Stimulated activated memory B cell treated with anti-CD40 and anti-IgM and Interleukin-4, amounts not matched to agents 10 μg/mL and 1 μg/mL and 100 μg/mL, for 72 hours (primary cell): ENCODE results near the gene IL17REL.
A peak's percentile ranks its signal among the peaks of the same experiment; 100 is the strongest.
"Not testable (repeated sequence)": the region's sequence is repeated elsewhere in the genome, so short reads cannot be mapped to it uniquely, and the experiment has no call there.

Source experiments
- ATAC-seq: fragments of 150-1000 bp; cut with Tn5 transposase; 2 replicates; pipeline ENCODE4 v1.10.0; 2021
- H3K27ac Mint-ChIP-seq: one replicate; pipeline ENCODE4 v1.8.0; 2022; ENCODE audit warnings: mild to moderate bottlenecking, mixed read lengths
- H3K27me3 Mint-ChIP-seq: one replicate; pipeline ENCODE4 v1.8.0; 2022; ENCODE audit warnings: mixed read lengths
- H3K36me3 Mint-ChIP-seq: one replicate; pipeline ENCODE4 v1.8.0; 2022; ENCODE audit warnings: mixed read lengths
- H3K4me1 Mint-ChIP-seq: one replicate; pipeline ENCODE4 v1.8.0; 2022; ENCODE audit warnings: mixed read lengths
- H3K4me3 Mint-ChIP-seq: one replicate; pipeline ENCODE4 v1.8.0; 2022; ENCODE audit warnings: mild to moderate bottlenecking, moderate library complexity, mixed read lengths
- H3K9me3 Mint-ChIP-seq: one replicate; pipeline ENCODE4 v1.8.0; 2022; ENCODE audit warnings: mixed read lengths

The IL17REL gene

DNA sequence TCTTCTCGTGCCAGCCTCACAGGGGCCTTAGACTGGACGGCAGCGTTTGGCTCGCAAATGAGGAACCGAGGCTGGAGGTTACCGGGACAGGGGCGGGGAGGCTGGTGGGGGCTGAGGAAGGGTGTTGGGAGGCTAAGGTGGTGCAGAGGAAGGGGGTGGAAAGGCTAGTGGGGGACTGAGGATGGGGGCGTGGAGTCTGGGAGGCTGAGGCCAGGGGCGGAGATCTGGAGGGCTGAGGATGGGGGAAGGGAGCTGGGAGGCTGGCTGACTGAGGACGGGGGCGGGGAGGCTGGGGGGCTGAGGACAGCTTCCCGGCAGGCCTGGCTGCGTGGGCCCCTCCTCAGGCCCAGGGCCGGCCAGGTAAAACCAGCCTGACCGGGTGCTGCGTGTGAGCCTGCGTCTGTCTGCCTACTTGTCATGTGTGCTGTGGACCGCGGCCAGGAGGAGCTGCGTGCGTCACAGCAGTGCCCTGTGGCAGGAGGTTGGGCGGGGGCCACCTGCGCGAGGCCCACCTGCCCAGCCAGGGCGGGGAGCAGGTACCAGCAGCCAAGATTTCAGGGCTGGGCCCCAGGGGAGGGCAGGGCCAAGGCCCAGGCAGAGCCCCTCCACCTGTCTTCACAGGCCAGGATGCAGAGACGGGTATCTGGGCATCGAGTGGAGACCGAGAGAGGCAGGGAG is 61.4 kb downstream of the IL17REL start:
- H3K4me3 Mint-ChIP-seq = no peak overlapping the region
- peak; percentile 67 for ATAC-seq
- H3K27ac Mint-ChIP-seq = peak overlapping the region; percentile 90
- H3K36me3 Mint-ChIP-seq = no peaks in the 10 kb centered on the region
- H3K9me3 Mint-ChIP-seq = no peaks in the 10 kb centered on the region
- H3K4me1 Mint-ChIP-seq = peaks cover 28% of the 10 kb centered on the region
- H3K27me3 Mint-ChIP-seq = no peaks in the 10 kb centered on the region

DNA sequence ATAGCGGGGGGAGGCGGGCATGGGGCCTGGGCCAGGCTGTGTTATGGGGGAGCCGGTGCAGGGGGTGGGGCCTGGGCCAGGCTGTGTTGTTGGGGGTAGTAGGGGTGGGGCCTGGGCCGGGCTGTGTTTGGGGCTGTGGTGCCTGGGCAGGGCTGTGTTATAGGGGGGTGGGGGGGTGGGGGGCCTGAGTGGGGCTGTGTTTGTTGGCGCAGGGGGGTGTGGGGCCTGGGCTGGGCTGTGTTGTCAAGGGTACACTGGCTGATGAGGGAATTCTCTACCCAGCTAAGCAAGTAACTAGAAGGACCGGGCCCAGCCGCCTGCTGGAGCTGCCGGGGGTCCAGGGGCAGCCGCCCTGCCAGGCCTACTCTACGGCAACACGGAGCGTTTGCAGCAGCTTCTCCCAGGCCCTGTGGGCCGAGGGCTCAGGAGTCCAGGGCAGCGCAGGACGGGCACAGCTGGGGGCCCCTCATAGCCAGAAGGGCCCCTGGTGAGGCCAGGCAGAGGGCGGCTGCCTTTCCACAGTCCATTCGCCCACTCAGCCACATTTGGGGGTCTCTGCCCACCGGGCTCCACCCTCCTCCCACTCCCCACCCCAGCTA is 62.1 kb downstream of the IL17REL start:
- Mint-ChIP-seq H3K4me3 (no peak overlapping the region), H3K27ac (peak overlapping the region; percentile 90), H3K36me3 (no peaks in the 10 kb centered on the region), H3K4me1 (peaks cover 28% of the 10 kb centered on the region), H3K27me3 (no peaks in the 10 kb centered on the region), H3K9me3 (no peaks in the 10 kb centered on the region)
- peak; percentile 25 for ATAC-seq

DNA sequence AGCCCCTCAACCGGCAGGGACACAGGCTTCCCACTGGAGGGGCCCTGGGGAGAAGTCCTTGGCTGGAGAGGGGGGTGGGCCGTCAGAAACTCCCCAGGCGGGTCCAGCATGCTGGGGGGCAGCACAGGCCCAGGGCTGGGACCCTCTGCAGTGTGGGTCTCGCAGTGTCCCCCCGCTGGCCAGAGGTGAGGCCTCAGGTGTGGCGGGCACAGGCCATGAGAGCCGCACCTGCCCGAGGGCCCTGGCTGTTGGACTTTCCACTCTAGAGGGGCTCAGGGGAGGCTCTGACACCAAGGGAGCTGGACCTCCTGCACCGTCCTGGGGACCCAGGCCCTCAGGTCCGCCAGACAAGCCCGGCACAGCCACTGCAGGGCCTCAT is 62.7 kb downstream of the IL17REL start:
- no peaks in the 10 kb centered on the region for H3K36me3 Mint-ChIP-seq
- no peak overlapping the region for H3K4me3 Mint-ChIP-seq
- H3K27ac Mint-ChIP-seq = peak overlapping the region; percentile 90
- no peaks in the 10 kb centered on the region for H3K9me3 Mint-ChIP-seq
- no peak for ATAC-seq
- H3K4me1 Mint-ChIP-seq = peaks cover 28% of the 10 kb centered on the region
- no peaks in the 10 kb centered on the region for H3K27me3 Mint-ChIP-seq

DNA sequence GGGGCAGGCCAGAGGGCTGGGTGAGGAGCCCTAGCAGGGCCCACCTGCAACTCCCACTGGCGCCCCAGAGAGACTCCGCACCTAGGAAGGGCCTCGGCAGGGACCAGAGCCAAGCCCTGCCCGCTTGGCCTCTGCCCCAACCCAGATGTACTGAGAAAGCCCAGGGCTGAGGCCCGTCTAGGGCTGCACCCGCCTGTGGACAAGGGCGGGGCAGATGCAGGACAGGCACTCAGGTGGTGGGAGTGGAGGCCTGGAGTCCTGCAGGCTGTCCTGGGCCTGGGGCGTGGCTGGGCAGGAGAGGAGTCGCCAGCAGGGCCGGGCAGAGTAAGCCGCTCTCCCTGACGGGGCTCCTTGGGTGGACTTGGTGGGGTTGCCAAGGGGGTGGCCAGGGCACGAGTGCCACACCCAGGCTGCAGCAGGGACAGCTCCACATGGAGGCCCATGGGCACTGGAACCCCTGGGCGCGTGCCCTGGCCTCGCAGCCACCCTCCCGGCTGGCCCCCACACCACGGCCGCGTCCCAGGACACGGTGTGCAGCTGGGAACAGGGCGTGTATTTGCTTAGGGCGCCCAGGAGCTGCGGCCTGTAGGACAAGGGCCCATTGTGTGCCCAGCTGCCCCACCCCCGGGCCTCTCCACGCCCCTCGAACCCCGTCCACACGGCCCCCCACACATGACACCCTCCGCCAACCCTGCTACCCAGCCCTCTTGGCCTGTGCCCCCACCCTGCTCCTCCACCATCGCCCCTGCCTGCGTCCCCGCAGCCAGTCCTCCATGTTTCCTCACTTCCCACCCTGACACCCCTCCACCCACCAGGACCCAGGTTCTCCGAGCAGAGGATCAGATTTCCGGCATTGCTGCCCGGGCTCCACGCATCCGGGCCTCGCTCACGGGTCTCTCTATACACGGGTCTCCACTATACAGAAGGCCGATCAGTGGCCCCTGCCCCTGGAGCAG is 63.3 kb downstream of the IL17REL start:
- no peaks in the 10 kb centered on the region for H3K27me3 Mint-ChIP-seq
- H3K36me3 Mint-ChIP-seq = no peaks in the 10 kb centered on the region
- H3K4me3 Mint-ChIP-seq = no peak overlapping the region
- ATAC-seq = no peak
- H3K9me3 Mint-ChIP-seq = no peaks in the 10 kb centered on the region
- H3K27ac Mint-ChIP-seq = peak overlapping the region; percentile 90
- peaks cover 28% of the 10 kb centered on the region for H3K4me1 Mint-ChIP-seq

DNA sequence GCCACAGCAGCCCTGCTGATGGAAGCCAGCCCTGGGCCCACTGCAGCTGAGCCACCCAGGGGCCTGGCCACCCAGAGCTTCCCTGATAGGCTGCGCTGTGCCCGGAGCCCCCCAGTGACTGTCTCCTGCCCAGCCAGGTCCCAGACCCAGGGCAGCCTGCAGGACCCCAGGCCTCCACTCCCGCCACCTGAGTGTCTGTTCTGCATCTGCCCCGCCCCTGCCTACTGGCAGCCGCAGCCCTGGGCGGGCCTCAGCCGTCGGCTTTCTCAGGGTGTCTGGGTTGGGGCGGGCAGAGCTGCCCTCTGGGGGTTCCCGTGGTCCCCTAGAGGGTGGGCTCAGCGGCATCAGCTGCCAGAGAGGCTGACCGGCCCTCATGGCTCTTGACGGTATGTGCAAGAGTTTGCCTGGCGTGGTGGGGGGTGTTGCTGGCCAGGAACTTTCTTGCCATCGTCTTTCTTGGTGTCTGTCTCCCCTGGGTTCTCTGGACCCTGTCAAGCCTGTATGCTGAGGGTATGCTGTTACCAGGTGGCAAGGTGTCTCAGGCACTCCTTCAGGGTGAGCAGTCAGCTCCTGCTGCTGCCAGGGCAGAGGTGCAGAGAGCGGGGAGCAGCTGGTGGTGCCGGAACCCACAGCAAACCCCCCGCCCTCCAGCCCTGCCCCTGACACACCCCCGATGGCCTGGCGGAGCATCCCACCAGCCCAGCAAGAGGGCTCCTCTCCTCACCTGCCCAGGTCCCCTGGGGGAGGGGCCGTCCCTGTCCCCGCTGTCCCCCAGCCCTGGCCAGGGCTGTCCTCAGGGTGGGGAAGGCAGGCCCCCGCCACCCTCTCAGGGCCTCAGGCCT is 64.2 kb downstream of the IL17REL start:
- Mint-ChIP-seq H3K9me3 (no peaks in the 10 kb centered on the region), H3K4me3 (no peak overlapping the region), H3K4me1 (peaks cover 33% of the 10 kb centered on the region), H3K27ac (peak overlapping the region; percentile 41), H3K27me3 (no peaks in the 10 kb centered on the region), H3K36me3 (no peaks in the 10 kb centered on the region)
- no peak for ATAC-seq

DNA sequence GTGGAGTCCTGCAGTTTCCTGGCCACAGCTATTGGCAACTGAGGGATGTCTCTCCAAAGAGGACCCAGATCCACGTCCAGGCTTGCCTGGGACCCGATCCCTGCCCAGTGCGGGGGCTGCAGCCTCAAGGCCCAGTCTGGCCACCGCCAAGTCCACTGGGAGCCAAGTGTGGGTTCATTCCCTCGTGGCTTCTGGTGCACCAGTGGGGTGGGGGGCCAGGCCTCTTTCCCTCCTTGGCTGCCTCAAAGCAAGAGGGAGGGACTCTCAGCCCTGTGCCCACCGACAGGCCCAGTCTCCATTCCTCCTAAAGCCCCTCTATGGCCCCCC is 65.3 kb downstream of the IL17REL start:
- Mint-ChIP-seq H3K4me3 (no peak overlapping the region), H3K9me3 (no peaks in the 10 kb centered on the region), H3K27ac (no peak overlapping the region), H3K27me3 (no peaks in the 10 kb centered on the region), H3K4me1 (peaks cover 27% of the 10 kb centered on the region), H3K36me3 (no peaks in the 10 kb centered on the region)
- ATAC-seq = no peak

DNA sequence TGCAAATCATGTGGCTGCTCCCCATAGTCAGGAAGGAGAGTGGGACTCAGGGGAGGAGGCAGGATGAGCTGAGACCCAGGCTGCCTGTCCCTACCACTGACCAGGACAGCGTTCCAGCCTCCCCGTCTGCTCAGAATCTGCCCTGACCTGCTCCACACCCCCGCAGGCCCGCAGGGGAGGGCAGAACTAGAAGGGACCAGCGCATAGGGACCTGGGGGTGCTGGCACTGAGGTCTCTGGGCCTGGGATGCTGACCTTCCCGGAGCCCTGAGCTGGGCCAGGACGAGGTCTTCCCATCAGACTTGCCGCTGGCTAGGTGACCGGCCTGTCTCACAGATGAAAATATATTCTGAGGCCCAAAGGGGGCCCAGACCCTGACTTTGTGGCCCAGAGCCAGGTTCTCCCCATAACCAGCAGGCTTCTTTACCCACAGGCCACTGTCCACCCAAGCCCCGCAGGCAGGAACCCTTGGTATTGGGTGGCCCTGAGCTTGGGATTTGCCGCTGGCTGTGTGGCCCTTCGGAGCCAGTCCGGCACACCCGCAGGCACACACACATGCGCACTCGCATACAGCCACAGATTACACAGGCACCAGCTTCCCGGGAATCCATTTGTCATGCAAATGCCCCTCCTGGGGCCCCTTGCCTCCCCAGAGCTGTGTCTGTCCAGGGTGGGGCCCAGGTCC is 65.8 kb downstream of the IL17REL start:
- ATAC-seq = no peak
- Mint-ChIP-seq H3K4me3 (no peak overlapping the region), H3K27ac (peak overlapping the region; percentile 91), H3K4me1 (peaks cover 23% of the 10 kb centered on the region), H3K9me3 (no peaks in the 10 kb centered on the region), H3K27me3 (no peaks in the 10 kb centered on the region), H3K36me3 (no peaks in the 10 kb centered on the region)

DNA sequence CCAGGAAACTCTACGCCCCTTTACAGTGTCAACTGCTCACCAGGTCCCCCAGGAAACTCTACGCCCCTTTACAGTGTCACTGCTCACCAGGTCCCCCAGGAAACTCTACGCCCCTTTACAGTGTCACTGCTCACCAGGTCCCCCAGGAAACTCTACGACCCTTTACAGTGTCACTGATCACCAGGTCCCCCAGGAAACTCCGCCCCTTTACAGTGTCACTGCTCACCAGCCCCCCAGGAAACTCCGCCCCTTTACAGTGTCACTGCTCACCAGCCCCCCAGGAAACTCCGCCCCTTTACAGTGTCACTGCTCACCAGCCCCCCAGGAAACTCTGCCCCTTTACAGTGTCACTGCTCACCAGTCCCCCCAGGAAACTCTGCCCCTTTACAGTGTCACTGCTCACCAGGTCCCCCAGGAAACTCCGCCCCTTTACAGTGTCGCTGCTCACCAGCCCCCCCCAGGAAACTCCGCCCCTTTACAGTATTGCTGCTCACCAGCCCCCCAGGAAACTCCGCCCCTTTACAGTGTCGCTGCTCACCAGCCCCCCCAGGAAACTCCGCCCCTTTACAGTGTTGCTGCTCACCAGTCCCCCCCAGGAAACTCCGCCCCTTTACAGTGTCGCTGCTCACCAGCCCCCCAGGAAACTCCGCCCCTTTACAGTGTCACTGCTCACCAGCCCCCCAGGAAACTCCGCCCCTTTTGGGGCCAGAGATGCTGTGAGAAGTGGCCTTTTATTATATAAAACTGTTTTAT is 67.3 kb downstream of the IL17REL start:
- not testable (repeated sequence) for ATAC-seq, H3K9me3 Mint-ChIP-seq, H3K36me3 Mint-ChIP-seq, H3K27me3 Mint-ChIP-seq
- peak overlapping the region; percentile 44 for H3K4me3 Mint-ChIP-seq
- H3K27ac Mint-ChIP-seq = peak overlapping the region; percentile 91
- peaks cover 23% of the 10 kb centered on the region for H3K4me1 Mint-ChIP-seq
